ENCODE results near the gene SLC5A6.

DNA sequence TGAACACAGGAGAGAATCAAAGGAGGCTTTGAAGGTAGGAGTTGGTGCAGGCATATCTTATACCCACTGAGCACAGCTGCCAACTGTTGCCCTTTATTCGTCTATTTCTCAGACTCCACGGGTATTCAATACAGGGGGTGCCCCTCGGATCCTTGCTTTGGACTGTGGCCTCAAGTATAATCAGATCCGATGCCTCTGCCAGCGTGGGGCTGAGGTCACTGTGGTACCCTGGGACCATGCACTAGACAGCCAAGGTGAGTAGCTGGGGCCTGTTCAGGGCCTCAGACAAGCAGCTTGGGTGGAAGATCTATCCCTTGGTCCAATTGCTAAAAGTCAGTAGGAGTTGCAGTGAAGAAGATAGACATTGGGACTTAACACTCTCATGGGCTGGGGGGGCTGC lies 10.3 kb upstream of the SLC5A6 start:
- TF ChIP-seq, protein P1, sequence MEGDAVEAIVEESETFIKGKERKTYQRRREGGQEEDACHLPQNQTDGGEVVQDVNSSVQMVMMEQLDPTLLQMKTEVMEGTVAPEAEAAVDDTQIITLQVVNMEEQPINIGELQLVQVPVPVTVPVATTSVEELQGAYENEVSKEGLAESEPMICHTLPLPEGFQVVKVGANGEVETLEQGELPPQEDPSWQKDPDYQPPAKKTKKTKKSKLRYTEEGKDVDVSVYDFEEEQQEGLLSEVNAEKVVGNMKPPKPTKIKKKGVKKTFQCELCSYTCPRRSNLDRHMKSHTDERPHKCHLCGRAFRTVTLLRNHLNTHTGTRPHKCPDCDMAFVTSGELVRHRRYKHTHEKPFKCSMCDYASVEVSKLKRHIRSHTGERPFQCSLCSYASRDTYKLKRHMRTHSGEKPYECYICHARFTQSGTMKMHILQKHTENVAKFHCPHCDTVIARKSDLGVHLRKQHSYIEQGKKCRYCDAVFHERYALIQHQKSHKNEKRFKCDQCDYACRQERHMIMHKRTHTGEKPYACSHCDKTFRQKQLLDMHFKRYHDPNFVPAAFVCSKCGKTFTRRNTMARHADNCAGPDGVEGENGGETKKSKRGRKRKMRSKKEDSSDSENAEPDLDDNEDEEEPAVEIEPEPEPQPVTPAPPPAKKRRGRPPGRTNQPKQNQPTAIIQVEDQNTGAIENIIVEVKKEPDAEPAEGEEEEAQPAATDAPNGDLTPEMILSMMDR (optimal IDR thresholded peaks at IDR 0.05 in 1 of 3, IDR thresholded peaks at IDR 0.05 in 1 of 3, conservative IDR thresholded peaks at IDR 0.05 in 1 of 3; ENCODE audit: extremely low read depth in 1 of 3, insufficient read depth in 2 of 3, low read length in 3 of 3): no peak
- no peak for TF ChIP-seq EZH2 (IDR thresholded peaks at IDR 0.05; ENCODE audit: low read length)

Data from keratinocyte (primary cell).